HS-5 (cell line): Measurements from ENCODE around the gene KIAA0930.
"Not testable (repeated sequence)": the region's sequence is repeated elsewhere in the genome, so short reads cannot be mapped to it uniquely, and the experiment has no call there.

Experiments
- DNase-seq: peaks from one replicate; pipeline ENCODE4 v3.0.0-alpha.2; 2012; ENCODE audit warnings: low read depth

KIAA0930 gene

DNA sequence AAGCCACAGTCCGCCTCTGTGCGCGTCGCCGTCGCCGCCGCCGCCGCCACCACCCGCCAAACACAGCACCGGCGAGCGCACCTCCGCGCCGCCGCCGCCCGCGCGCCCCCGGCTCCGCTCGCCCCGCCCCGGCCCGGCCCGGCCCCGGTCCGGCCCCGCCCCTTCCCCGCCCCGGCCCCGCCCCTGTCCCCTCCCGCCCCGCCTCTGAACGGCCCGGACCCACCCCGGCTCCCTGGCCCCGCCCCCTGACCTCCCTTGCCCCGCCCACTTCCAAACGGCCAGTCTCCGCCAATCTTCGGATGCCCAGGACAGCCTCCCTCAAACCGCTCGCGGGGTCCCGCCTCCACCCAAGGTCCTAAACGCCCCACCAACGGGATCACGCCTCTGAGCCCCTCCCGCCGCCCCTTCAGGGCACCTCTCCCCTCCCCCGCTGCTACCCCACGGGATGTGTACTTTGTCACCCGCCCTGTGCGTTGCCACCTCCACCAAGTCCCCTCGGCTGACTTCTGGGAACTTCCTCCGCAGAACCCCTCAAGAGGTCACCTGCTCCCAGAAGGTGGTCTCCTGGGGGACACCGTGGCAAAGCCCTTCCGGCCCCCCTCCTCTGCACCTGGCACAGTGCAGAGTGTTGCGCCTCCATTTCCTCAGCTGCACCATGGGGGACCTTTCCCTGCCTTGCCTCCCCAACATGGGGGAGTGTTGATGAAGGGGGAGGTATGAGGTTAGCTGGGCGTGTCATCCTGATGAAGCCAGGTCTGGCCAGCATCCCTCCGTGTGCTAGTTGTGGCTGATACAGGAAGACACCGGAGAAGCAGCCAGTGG, at the start of gene KIAA0930:
Gene KIAA0930, minus strand, starts transcription at position 85 of the 822 bp plus-strand sequence. CDS start 191 bp downstream, outside the sequence.
- peak; percentile 32 for DNase-seq

DNA sequence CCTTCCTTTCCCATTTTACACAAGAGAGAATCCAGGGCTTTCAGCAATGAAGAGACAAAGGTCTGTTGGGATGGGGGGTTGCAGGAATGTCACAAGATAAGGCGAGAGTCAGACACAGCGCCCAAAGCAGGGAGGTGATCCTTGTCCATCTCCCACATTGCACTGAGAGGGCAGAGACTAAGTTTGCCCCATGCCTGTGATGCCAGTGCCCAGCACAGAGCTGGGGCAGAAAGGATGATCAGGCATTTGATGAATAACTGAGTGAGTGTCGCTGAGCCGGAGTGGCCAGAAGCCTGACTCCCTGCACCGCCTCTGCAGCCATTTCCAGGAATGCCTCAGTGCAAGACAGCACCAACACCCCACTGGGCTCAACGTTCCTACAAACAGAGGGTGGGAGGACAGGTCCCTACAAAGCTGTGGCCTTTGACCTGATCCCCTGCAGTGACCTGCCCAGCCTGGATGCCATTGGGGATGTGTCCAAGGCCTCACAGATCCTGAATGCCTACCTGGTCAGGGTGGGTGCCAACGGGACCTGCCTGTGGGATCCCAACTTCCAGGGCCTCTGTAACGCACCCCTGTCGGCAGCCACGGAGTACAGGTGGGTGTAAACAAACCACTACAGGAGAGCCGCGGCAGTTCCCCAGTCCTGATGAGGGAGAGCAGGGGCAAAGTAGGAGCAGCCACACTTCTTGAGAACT, 46.3 kb upstream of the KIAA0930 start:
- DNase-seq = no peak

DNA sequence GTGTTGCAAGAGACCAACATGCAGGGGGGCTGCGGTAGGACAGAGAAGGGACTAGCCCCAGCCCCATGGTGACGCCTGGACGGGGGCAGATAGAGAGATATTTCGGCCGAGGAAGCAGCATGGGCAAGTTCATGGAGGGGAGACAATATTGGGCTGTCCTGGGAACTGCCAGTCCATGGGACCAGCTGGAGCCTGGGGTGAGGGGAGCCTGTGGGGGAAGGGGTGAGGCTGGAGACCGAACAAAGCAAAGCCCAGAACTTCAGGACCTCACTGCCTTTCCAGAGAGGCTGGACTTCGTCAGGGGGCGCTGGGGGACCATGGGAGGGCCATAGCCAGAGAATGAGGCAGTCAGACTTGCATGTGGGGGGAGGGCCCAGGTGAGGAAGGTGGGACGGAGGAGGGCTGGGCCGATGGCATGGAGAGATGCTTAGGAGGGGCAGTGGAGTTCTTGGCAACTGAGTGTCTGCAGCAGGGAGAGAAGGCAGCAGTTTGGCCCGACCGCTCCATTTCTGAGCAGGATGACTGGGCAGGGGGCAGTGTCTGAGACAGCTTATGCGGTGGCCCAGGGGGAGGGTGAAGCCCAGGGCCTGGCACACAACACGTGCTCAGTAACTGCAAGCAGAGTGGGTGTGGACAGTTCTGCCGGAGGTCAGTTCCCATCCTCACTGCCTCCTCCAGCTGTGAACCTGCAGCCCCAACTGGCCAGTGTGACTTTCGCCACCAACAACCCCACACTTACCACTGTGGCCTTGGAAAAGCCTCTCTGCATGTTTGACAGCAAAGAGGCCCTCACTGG, 44.8 kb upstream of the KIAA0930 start:
- no peak for DNase-seq

DNA sequence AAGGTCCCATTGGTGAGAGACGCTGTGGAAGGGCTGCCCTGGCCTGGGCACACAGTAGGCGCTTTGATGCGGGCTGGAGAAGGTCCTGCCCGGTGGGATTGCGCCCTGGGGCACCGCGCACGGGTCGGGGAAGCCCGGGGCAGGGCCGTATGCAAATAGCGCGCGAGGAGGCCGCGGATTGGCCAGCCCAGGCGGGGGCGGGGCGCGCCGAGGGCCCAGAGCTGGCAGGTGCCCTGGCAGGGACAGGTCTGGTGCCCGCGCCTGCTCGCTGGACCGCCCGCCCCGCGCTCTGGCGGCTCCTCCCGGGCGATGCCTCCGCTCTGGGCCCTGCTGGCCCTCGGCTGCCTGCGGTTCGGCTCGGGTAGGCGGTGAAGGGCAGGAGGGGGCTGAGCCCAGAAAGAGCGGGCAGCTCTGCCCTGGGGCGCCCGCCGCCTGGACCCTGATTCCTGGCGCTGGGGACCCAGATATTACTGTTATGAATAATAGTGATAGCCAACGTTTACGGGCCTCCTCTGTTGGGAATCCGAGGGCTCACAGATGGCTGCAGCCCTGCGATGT, 44.1 kb upstream of the KIAA0930 start, which contains the start of gene UPK3A:
Gene UPK3A, plus strand, starts transcription at position 245 of the 558 bp plus-strand sequence. Its CDS starts 65 bp downstream, at position 310.
- no peak for DNase-seq

DNA sequence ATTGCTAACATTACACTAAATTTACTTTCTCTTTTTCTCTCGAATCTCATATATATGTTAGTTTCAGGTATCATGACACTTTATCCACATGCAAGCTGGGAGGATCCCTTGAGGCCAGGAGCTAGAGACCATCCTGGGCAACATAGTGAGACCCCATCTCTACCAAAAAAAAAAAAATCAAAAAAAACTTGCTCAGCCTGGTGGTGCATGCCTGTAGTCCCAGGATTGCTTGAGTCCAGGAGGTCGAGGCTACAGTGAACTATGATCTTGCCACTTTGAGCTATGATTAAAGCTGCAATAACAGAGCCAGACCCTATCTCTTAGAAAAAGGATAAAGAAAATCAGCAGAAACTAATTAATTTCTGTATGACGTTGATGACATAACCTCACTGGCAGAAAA, 40.3 kb upstream of the KIAA0930 start:
- no peak for DNase-seq

DNA sequence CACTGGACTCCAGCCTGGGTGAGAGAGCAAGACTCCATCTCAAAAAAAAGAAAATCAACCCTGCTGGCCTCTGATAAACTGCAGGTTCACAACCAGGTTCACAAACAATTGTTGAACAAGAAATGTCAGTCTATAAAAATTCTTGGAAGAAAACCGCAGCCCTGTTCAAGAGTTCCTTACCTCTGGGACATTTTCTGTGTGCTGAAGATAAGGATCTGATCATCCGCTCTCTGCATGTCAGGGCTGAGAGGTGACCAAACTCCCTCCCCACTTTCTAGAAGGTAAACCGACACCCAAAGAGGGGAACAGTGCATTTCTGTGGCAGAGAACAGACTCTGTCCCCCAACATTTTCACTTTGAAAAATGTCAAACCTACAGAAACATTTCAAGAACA, 39.9 kb upstream of the KIAA0930 start:
- no peak for DNase-seq

DNA sequence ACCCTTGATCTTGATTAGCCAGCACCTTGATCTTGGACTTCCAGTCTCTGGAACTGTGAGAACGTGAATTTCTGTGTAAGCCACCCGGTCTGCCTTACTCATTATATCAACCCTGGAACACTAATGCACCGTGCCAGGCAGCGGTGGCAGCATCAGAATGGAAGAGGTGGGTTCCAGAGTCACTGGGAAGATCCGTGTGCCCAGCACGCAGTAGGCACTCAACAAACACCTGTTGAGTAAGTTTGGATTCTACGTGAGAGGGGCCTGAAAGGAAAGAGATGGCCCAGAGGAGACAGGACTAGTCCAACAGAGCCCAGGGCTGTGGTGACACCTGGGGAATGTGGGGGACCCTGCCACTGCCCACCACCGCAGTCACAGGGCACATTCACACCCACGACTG, 37.4 kb upstream of the KIAA0930 start:
- DNase-seq = no peak

DNA sequence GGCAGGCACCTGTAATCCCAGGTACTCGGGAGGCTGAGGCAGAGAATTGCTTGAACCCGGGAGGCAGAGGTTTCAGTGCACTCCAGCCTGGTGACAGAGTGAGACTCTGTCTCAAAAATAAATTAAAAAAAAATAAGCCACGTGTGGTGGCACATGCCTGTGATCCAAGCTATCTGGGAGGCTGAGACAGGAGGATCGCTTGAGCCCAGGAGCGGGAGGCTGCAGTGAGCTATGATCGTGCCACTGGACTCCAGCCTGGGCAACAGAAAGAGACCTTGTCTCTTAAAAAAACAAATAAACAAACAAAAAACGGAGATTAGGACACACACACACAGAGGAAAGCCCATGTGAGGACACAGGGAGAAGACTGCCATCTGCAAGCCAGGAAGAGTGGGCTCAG, 37.0 kb upstream of the KIAA0930 start:
- DNase-seq = not testable (repeated sequence)

DNA sequence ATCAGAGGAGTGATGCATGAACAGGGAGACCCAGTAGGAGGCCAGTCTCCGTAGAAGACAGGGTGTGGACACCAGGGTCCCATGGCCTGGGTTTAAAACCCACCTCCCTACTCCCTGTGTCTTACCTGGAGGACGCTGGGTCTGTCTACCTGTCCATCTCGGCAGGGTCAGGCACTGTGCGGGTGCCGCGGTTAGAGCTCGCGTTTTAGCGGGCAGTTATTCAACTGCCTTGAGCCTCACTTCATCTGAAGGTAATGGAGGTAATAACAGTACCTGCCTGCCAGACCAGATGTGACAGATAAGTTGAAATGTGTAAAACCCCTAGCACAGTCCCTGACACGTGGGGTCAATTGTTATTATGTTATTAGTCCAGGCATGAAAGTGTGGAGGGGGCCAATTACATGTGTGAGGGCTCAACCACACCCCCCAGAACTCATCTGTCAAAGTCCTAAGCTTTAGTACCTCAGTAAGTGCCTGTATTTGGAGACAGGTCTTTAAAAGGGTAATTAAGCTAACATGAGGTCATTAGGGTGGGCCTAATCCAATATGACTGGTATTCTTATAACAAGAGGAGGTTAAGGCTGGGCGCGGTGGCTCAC, 35.9 kb upstream of the KIAA0930 start:
- no peak for DNase-seq

GRCh38 chr22:45273452-45274075, 32.9 kb upstream of the KIAA0930 start:
- no peak for DNase-seq

- DNase-seq = no peak
These were observed 31.8 kb upstream of the KIAA0930 start for GRCh38 chr22:45272498-45272897.

GRCh38 chr22:45271667-45272201, 31.0 kb upstream of the KIAA0930 start:
- DNase-seq = no peak

- no peak for DNase-seq
These were observed 29.7 kb upstream of the KIAA0930 start for GRCh38 chr22:45270095-45271020.

DNA sequence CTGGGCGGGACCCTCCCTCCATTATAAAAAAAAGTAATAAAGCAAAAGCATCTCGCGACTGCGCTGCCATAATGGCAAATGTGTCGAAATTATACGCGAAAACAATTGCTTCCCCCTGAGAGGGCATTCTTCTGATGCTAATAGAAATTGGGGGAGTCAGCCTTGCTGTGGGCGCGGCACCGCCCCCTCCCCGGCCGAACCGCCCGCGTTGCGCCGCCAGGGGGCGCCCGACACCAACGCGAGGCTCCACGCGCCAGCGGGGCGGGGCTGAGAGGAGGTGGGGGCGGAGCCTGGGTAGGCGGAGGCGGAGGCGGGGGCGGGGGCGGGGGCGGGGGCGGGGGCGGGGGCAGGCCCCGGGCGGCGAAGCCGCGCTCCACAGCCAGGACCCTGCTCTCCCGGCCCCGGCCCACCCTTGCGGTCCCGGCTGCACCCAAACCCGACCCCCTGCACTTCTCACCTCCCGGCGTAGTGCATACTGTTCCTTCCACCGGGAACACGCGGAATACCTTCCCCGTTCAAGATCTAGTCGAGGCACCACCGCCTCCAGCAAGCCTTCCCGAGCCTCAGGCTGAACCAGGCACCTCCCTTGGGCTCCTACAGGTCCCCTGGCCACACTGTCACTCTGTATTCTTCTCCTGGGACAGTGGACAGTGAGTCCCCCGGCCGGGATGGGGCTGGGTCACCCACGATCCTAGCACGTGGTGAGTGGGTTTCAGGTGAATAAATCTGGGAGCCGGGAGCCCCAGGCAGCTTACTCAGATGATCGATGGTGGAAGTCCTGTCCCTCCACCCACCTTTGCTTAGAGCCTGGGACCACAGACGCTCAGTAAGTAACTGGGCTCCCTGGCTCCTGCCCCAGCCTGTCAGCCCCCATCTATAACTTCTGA, 28.5 kb upstream of the KIAA0930 start:
- no peak for DNase-seq

GRCh38 chr22:45268167-45268957, 27.7 kb upstream of the KIAA0930 start:
- no peak for DNase-seq

DNA sequence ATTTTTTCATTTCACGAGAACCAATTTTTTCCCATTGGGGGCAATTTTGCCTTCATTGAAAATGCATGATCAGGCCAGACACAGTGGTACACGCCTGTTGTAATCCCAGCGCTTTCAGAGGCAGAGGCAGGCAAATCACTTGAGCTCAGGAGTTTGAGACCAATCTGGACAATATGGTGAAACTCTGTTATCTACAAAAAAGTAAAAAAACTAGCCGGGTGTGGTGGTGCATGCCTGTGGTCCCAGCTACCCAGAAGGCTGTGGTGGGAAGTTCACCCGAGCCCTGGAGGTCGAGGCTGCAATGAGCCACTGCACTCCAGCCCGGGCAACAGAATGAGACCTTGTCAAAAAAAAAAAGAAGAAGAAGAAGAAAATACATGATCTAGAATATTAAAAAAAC, 24.8 kb upstream of the KIAA0930 start:
- DNase-seq = no peak

GRCh38 chr22:45263463-45264269, 23.0 kb upstream of the KIAA0930 start:
- DNase-seq = peak; percentile 26
